ENCODE data around the gene NCAPH2.

Gene NCAPH2

DNA sequence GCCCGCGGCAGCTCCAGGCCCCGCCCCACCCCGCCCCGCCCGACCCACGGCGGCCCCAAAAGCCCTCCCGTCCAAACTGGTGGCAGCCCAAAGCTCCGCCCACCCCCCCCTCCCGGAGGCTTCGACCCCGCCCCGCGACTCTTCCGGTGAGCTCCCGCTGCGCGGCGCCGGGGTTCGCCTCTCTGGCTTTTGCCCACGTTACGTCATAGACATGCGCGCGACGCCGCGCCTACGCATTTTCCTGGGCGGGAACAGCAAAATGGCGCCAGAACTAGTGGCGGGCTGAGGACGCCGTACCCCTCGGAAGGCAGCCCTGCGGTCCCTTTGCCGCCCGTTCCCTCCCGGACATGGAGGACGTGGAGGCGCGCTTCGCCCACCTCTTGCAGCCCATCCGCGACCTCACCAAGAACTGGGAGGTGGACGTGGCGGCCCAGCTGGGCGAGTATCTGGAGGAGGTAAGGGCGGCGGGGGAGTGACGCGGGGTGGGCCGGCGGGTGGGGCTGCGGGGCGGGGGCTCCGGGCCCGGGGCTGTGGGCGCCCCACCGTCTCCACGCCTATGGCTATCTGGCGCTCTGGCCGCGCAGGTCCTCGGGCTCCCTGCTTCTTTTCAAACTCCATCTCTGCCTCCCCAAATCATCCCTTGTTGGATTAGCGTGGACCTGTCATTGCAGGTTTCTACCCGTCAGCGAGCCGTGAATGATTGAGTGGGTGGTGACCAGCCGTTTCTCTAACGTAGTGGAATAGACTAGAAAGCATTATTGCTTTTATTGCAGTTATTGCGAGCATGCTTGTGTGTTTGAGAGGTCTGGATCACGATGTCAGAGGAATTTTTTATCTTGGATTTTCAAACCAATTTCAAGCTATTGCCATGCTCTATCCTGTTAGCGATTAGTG is at the start of gene NCAPH2:
Gene NCAPH2 (plus strand): TSS at position 234 of the 894 bp plus-strand sequence. CDS start 114 bp downstream, at position 348.
- DNase-seq, result peak; percentile 98

DNA sequence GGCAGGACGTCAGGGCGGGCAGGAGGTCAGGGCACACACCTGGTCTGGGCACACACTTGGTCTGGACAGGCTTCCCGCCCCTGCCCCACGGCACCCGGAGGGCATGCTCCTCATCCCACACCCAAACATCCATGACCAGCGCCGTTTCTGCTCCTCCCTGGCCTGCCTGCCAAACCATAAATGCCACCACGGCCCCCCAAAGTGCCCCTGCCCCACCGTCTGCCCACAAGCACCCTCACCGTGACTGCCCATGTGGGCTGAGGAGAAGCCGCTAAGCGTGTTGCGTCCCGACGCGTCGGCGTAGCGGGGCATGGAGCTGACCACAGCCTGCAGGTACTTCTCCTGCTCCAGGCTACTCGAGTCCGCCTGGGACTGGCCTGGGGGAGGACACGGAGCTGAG is 49.0 kb upstream of the NCAPH2 start:
- no peak for DNase-seq

DNA sequence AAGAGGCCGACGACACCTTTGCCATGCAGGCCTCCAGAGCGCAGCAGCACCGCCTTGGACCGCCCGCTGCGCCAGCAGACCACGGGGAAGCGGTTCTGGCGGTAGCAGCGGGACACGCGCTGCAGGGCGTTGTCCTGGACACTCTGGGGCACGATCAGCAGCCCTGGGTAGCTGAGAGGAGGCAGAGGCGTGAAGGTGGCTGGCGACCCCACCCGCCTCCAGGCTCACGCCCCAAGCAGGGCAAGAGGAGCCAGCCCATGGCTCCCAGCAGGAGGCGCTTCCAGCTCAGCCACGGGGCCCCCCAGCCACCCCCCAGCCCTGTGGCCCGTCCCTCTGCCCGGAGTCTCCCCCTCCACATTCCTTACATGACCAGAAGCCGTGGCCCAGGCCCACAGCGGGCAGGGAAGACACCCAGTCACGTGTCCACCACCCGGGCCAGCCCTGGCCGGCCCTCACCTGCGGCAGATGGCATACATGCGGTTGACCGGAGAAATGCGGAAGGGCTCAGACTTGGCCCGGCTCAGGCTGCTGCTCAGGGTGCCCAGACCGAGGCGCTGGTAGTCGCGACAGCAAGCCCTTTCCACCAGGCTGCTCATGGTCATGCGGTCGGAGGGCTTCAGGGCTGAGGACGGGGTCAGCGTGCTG is 48.4 kb upstream of the NCAPH2 start:
- DNase-seq, result no peak

GRCh38 chr22:50460938-50461337 is 47.1 kb upstream of the NCAPH2 start:
- no peak for DNase-seq

- DNase-seq, result no peak
Observed at GRCh38 chr22:50461536-50461935, 46.5 kb upstream of the NCAPH2 start.

- DNase-seq, result no peak
Observed at GRCh38 chr22:50461979-50462540, 46.0 kb upstream of the NCAPH2 start.

DNA sequence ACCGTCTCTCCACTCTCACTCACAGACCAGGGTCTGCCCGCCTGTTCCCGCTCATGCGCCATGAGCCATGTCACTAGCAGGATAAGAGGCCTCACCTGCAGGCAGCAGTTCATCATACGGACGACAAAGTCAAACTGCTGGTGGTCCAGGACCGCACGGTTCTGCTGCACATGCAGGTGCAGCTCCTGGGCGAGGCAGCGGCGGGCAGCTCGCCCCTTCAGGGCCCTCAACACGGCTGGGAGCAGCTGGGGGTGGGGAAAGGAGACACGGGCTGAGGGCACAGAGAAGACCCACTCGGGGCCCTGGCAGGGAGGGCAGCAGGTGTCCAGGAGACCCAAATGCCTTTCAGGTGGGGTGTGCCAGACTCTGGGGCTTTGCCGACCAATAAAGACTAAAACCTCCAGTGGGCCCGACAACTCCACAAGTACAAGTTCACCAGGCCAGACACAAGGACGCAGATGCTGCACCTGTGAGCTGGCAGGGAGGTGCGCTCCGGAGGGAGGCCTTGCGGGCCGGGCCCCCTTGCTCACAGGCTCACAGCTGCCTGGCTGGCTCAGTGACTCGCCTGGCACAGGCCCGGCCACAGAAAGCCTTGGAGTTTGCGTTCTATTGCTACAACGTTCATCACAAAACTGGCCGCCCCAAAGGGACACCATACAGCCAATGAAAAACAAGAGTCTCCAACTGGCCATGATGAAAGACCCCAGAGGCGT is 44.7 kb upstream of the NCAPH2 start:
- no peak for DNase-seq

- no peak for DNase-seq
Observed at GRCh38 chr22:50464451-50464850, 43.6 kb upstream of the NCAPH2 start.

GRCh38 chr22:50465066-50465930 is 42.7 kb upstream of the NCAPH2 start:
- no peak for DNase-seq

- no peak for DNase-seq
Observed at GRCh38 chr22:50467341-50467740, 40.7 kb upstream of the NCAPH2 start.

GRCh38 chr22:50467773-50468440 is 40.1 kb upstream of the NCAPH2 start:
- DNase-seq, result no peak

- no peak for DNase-seq
Observed at GRCh38 chr22:50468626-50469025, 39.4 kb upstream of the NCAPH2 start.

DNA sequence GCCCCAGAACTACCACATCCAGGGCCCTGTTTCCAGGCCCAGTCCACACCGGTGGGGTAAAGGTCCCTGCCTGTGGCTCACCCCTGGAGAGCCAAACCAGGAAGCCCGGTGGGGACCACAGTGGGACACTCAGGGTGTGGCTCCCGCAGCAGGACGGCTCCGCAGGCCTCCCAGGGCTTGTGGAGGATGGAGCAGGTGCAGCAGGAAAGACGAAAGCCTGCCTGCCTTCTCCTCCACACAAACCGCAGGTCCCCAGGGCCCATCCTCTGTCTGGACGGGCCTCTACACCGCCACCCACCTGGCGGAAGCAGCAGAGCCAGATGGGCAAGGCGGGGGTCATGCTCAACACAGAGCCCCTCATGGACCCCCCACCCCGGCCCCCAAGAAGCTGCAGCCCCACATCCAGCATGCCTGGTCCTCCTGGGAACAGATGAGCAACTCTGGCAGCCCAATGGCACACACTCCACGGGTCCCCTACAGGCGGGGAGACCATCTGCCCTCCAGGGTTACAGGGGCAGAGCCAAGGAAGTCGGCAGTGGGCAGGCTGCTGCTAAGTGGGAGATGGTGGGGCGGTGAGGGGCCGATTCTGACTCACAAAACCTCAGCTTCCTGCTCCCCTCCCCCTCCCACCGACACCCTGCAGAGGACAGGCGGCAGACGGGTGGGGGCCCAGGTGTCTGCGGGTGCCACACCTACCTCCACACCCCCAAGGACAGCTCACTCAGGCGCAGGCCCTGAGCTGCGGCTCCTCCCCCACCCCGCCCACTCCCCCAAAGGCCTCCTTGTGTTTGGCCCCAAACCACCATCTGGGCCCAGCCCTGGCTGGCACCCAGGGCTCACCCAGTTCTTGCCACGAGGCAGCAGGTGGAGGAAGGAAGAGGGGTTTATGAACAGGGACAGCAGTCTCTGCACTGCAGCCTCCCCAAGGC is 38.4 kb upstream of the NCAPH2 start:
- DNase-seq, result peak; percentile 99

DNA sequence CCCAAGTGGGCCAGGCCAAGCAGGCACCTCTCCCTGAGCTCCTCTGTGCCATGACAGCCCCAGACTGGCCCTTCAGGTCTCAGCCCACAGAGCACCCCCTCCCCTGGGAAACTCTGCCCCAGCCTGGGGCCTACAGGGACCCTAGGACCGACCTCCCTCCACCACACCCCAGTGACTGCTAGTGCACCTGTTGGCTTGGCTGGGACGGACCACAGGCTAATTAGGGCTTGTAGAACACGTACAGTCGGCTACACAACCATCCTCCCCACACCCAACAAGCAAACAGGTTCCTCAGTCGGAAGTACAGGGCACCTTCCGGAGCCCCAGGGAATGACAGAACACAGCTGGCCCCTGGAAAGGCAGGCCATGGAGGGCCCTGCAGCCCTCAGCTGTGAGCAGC is 37.5 kb upstream of the NCAPH2 start:
- no peak for DNase-seq

DNA sequence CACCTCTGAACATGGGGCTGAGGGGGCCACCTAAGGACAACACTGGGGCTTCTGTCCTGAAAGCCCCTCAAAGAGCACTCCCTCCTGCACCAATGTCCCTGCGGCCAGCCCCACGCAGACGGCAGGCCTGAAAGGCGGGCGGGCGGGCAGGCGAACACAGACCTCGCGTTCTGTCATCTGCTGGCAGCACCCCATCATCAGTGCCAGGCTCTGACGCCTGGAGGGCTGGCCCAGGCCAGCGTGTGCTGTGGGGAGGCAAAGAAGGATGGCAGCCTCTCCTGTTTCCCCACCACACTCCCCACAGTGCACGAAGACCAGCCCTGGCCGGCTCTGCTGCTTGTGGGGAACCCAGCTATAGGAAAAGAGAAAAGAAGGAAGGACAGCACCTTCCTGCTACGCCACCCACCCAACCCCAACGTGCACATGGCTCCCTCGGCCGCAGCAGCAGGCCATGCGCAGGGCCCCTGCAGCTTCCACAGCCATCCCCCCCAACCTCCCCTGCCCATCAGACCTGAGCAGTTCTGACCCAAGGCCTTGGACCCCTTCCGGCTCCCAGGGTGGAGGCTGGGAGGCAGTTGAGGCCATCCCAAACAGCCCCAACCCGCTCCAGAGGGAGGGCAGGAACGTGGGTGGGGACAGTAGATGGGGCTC is 36.7 kb upstream of the NCAPH2 start:
- DNase-seq, result no peak

DNA sequence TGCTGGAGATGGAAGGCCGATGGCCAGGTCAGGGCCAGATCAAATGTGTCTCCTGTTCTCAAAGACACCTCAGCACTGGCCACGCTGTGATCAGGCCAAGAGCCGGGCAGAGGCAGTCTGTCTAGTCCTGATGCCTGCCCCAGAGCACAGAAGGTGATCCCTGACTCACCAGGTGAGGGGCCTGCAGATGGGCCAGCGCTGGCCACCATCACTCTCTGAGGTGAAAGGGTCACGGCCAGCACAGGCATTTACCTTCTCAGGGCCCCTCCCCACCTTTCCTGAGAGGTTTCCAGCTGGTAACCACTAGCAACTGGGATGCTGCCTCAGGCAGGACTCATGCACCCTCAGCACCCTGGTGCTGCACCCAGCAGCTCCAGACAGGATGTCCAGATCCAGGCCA is 36.1 kb upstream of the NCAPH2 start:
- DNase-seq, result no peak

GRCh38 chr22:50473088-50473487 is 34.9 kb upstream of the NCAPH2 start:
- DNase-seq, result peak; percentile 74

GRCh38 chr22:50473855-50474671 is 34.0 kb upstream of the NCAPH2 start:
- DNase-seq, result peak; percentile 47
